BLaER1 (cell line): ENCODE data around the gene ORMDL3.
"Not testable (repeated sequence)": the region's sequence is repeated elsewhere in the genome, so short reads cannot be mapped to it uniquely, and the experiment has no call there.

ENCODE experiments used
- H3K27ac ChIP-seq: shearing (Covaris generic); formaldehyde crosslinking; 2 replicates; pipeline ENCODE4 v1.8.1; 2022
- H3K27me3 ChIP-seq: shearing (Covaris generic); formaldehyde crosslinking; 2 replicates; pipeline ENCODE4 v1.8.1; 2022
- H3K36me3 ChIP-seq: shearing (Covaris generic); formaldehyde crosslinking; 2 replicates; pipeline ENCODE4 v1.8.1; 2022
- H3K4me1 ChIP-seq: shearing (Covaris generic); formaldehyde crosslinking; 2 replicates; pipeline ENCODE4 v1.8.1; 2022
- H3K4me2 ChIP-seq: shearing (Covaris generic); formaldehyde crosslinking; 2 replicates; pipeline ENCODE4 v1.8.1; 2022
- H3K4me3 ChIP-seq: shearing (Covaris generic); formaldehyde crosslinking; 2 replicates; pipeline ENCODE4 v1.8.1; 2022
- H3K9ac ChIP-seq: shearing (Covaris generic); formaldehyde crosslinking; 2 replicates; pipeline ENCODE4 v1.8.1; 2022
- H3K9me3 ChIP-seq: shearing (Covaris generic); formaldehyde crosslinking; 2 replicates; pipeline ENCODE4 v1.8.1; 2022
- H4K20me1 ChIP-seq: shearing (Covaris generic); formaldehyde crosslinking; 2 replicates; pipeline ENCODE4 v1.8.1; 2022
- Cebpa-rat ChIP-seq: shearing (Covaris generic); IDR thresholded peaks from 2 replicates; pipeline ENCODE4 v1.8.1; 2022

ORMDL3 gene

GRCh38 chr17:39950871-39951348 is 23.5 kb upstream of the ORMDL3 start:
- H3K27me3 ChIP-seq, result no peaks in the 10 kb centered on the region
- H3K4me3 ChIP-seq, result no peak overlapping the region
- no peaks in the 10 kb centered on the region for H4K20me1 ChIP-seq
- H3K4me1 ChIP-seq, result peaks cover 77% of the 10 kb centered on the region
- H3K27ac ChIP-seq, result 0 out of 2 replicates have a peak overlapping the region, but pooled peaks have one; percentile 29
- no peaks in the 10 kb centered on the region for H3K9me3 ChIP-seq
- no peaks in the 10 kb centered on the region for H3K36me3 ChIP-seq
- TF ChIP-seq Cebpa-rat, result no peak
- no peak overlapping the region for H3K9ac ChIP-seq
- H3K4me2 ChIP-seq, result peak overlapping the region; percentile 82

GRCh38 chr17:39949028-39949427 is 21.6 kb upstream of the ORMDL3 start:
- Histone ChIP-seq H3K27ac (peak overlapping the region; percentile 81), H3K9me3 (no peaks in the 10 kb centered on the region), H3K9ac (peak overlapping the region; percentile 34; the same call in 1 of the 2 replicates), H3K27me3 (no peaks in the 10 kb centered on the region), H3K4me3 (no peak overlapping the region), H4K20me1 (no peaks in the 10 kb centered on the region), H3K36me3 (no peaks in the 10 kb centered on the region), H3K4me1 (peaks cover 89% of the 10 kb centered on the region), H3K4me2 (peak overlapping the region; percentile 82)
- no peak for TF ChIP-seq Cebpa-rat

DNA sequence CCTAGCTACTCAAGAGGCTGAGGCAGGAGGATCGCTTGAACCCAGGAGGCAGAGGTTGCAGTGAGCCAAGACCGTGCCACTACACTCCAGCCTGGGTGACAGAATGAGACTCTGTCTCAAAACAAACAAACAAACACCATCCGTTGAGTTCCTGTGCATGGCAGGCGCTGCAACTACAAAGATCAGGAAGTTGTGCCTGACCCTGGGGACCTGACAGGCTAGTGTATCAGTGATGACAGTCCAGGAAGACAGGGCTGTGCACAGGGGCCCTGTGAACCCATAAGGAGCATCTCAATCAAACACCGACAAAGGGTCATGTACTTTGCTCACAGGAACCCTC is 21.1 kb upstream of the ORMDL3 start:
- not testable (repeated sequence) for H3K27me3 ChIP-seq, H3K36me3 ChIP-seq, H4K20me1 ChIP-seq, H3K9me3 ChIP-seq
- H3K4me1 ChIP-seq, result peaks cover 90% of the 10 kb centered on the region
- peak overlapping the region; percentile 55; the same call in 1 of the 2 replicates for H3K9ac ChIP-seq
- H3K27ac ChIP-seq, result peak overlapping the region; percentile 81
- H3K4me3 ChIP-seq, result peak overlapping the region; percentile 29
- H3K4me2 ChIP-seq, result peak overlapping the region; percentile 82

DNA sequence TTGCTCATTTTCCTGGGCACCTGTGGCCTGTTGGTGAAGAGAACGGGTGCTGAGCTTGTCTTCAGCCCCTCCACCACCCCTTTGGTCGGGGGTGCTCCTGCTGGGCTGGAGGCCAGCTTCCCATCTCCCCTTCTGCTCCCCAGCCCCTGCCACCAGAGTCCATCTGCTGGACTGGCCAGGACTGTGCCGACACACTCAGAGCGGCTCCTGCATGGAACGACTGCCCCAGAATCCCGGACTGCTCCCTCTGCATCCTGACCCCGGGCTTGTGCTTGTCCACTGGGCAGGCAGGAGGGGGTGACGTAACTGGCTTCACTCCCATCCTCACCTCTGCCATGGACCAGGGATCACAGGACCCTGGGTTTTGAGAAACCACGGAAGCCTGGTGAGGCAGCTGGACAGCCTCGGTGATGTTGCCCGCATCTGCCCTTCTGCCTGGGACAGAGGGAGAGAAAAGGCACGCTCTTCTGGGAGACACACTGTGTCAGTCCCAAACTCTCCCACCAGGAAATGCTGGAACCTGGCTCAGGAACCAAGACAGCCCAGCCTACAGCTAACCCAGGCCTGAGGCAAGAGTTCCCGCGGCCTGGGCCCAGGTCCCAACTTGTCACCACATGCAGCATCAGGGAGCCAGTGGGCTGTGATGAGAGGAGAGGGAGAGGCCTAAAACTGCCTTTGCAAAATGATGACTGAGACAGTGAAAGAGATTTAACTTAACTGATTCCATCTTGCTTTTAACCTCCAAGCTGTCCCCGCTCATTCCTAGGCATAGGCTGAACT is 19.3 kb upstream of the ORMDL3 start:
- TF ChIP-seq Cebpa-rat, result no peak
- Histone ChIP-seq H3K27me3 (no peaks in the 10 kb centered on the region), H3K9ac (peak overlapping the region; percentile 39), H3K4me1 (peaks cover 85% of the 10 kb centered on the region), H3K4me2 (peak overlapping the region; percentile 82), H3K36me3 (no peaks in the 10 kb centered on the region), H3K9me3 (no peaks in the 10 kb centered on the region), H3K4me3 (no peak overlapping the region), H3K27ac (peak overlapping the region; percentile 81), H4K20me1 (no peaks in the 10 kb centered on the region)

- Histone ChIP-seq H3K4me1 (peaks cover 80% of the 10 kb centered on the region), H3K27ac (peak overlapping the region; percentile 73), H3K4me3 (no peak overlapping the region), H3K4me2 (peak overlapping the region; percentile 86), H3K9ac (0 out of 2 replicates have a peak overlapping the region, but pooled peaks have one; percentile 57), H4K20me1 (no peaks in the 10 kb centered on the region), H3K9me3 (no peaks in the 10 kb centered on the region), H3K36me3 (no peaks in the 10 kb centered on the region), H3K27me3 (no peaks in the 10 kb centered on the region)
- no peak for TF ChIP-seq Cebpa-rat
Observed at GRCh38 chr17:39944393-39944711, 17.0 kb upstream of the ORMDL3 start.

- Histone ChIP-seq H3K27me3 (no peaks in the 10 kb centered on the region), H3K36me3 (no peaks in the 10 kb centered on the region), H3K4me1 (peaks cover 80% of the 10 kb centered on the region), H4K20me1 (no peaks in the 10 kb centered on the region), H3K27ac (peak overlapping the region; percentile 73), H3K4me2 (peak overlapping the region; percentile 86), H3K4me3 (no peak overlapping the region), H3K9ac (peak overlapping the region; percentile 57; the same call in 1 of the 2 replicates), H3K9me3 (no peaks in the 10 kb centered on the region)
- TF ChIP-seq Cebpa-rat, result no peak
Observed at GRCh38 chr17:39943702-39944392, 16.4 kb upstream of the ORMDL3 start.

DNA sequence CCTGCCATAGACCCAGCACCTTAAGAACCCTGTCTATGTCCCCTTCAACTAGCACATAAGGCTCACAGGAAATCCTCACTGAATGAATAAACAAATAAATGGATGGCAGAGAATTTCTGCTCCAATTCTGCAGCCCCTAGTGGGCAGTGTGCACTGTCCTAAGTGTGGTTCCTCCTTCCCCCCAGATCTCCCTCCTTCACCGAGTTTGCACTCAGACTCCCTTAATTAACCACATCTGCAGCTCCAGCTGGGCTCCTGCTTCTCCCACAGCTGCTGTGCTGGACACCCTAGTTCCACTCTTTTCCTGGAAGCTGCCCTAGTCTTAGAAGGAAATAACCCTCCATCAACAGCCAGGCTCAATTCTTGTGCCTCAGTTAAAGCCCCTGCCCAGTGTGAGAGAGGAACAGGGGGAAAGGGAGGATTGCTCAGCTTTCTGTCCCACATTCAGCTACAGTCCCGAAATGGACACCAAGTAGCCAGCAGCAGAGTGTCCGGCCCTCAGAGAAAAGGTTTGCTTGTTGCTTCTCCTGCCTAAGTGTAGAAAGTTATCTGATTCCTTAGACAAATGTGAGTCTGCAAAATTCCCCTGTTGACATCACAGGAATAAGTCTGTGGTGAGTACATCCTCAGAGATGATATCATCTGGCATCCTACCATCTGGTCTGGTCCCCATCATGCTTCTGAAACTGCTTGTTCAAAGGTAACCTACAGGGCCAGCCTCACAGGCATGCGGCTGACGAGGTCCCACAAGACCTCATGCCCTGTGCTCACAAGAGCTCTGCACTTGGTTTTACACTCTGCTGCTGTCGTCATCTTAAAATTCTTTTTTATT is 12.4 kb upstream of the ORMDL3 start:
- H3K4me3 ChIP-seq, result no peak overlapping the region
- H3K27me3 ChIP-seq, result no peaks in the 10 kb centered on the region
- TF ChIP-seq Cebpa-rat, result no peak
- peak overlapping the region; percentile 64 for H3K4me2 ChIP-seq
- H3K9ac ChIP-seq, result peak overlapping the region; percentile 27; the same call in 1 of the 2 replicates
- peaks cover 80% of the 10 kb centered on the region for H3K4me1 ChIP-seq
- H3K36me3 ChIP-seq, result no peaks in the 10 kb centered on the region
- no peaks in the 10 kb centered on the region for H3K9me3 ChIP-seq
- no peaks in the 10 kb centered on the region for H4K20me1 ChIP-seq
- peak overlapping the region; percentile 76 for H3K27ac ChIP-seq

DNA sequence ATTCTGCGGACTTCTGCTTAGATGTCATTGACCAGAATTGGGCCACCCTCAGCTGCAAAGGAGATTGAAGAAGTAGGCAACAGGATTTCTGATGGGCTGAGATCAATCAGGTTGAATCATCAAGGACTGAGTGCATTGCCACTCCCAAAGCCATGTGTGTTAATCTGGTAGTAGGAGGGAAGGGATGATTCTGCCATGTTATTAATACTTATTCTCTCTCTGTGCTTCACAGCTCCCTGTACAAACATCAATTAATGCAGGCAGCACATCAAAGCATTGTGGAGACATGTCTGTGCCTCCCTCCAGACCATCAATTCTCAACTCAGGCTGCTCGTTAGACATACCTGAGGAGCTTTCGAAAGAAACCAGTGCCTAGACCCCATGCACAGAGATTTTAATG is 11.7 kb upstream of the ORMDL3 start:
- no peak for TF ChIP-seq Cebpa-rat
- Histone ChIP-seq H3K9ac (no peak overlapping the region; the same call in 1 of the 2 replicates), H3K4me1 (peaks cover 82% of the 10 kb centered on the region), H3K36me3 (no peaks in the 10 kb centered on the region), H3K27ac (peak overlapping the region; percentile 76), H3K9me3 (no peaks in the 10 kb centered on the region), H3K4me3 (no peak overlapping the region), H4K20me1 (no peaks in the 10 kb centered on the region), H3K4me2 (peak overlapping the region; percentile 64), H3K27me3 (no peaks in the 10 kb centered on the region)

GRCh38 chr17:39938140-39938869 is 10.9 kb upstream of the ORMDL3 start:
- no peak overlapping the region for H3K4me3 ChIP-seq
- no peaks in the 10 kb centered on the region for H3K36me3 ChIP-seq
- no peaks in the 10 kb centered on the region for H3K9me3 ChIP-seq
- H3K4me2 ChIP-seq, result peak overlapping the region; percentile 64
- H3K9ac ChIP-seq, result no peak overlapping the region
- no peak for TF ChIP-seq Cebpa-rat
- peaks cover 82% of the 10 kb centered on the region for H3K4me1 ChIP-seq
- H3K27ac ChIP-seq, result peak overlapping the region; percentile 56
- no peaks in the 10 kb centered on the region for H3K27me3 ChIP-seq
- H4K20me1 ChIP-seq, result no peaks in the 10 kb centered on the region
